NCI-H1105 (cell line): ENCODE measurements around the gene NBAS.
"Not testable (repeated sequence)": the region's sequence is repeated elsewhere in the genome, so short reads cannot be mapped to it uniquely, and the experiment has no call there.

Experiments
- DNase-seq: peaks from one replicate; lab custom pipeline; 2025; lab: John Stamatoyannopoulos, UW

Gene NBAS

GRCh38 chr2:15412309-15412708 lies 148.8 kb downstream of the NBAS start:
- no peak for DNase-seq

- no peak for DNase-seq
These were observed 150.2 kb downstream of the NBAS start for GRCh38 chr2:15410884-15411283.

GRCh38 chr2:15408759-15409158 lies 152.4 kb downstream of the NBAS start:
- DNase-seq = no peak

GRCh38 chr2:15407666-15408065 lies 153.5 kb downstream of the NBAS start:
- no peak for DNase-seq

GRCh38 chr2:15404511-15404910 lies 156.6 kb downstream of the NBAS start:
- not testable (repeated sequence) for DNase-seq

GRCh38 chr2:15400240-15400826 lies 160.8 kb downstream of the NBAS start:
- no peak for DNase-seq

GRCh38 chr2:15399241-15399640 lies 161.9 kb downstream of the NBAS start:
- no peak for DNase-seq

GRCh38 chr2:15391751-15392150 lies 169.4 kb downstream of the NBAS start:
- no peak for DNase-seq

- no peak for DNase-seq
These were observed 171.2 kb downstream of the NBAS start for GRCh38 chr2:15389895-15390294.

- no peak for DNase-seq
These were observed 171.8 kb downstream of the NBAS start for GRCh38 chr2:15389326-15389700.

GRCh38 chr2:15388406-15389325 lies 172.5 kb downstream of the NBAS start:
- DNase-seq = no peak

GRCh38 chr2:15385184-15385583 lies 175.9 kb downstream of the NBAS start:
- DNase-seq = no peak

- DNase-seq = no peak
These were observed 177.3 kb downstream of the NBAS start for GRCh38 chr2:15383695-15384350.

GRCh38 chr2:15378148-15378908 lies 182.8 kb downstream of the NBAS start:
- no peak for DNase-seq

- no peak for DNase-seq
These were observed 183.9 kb downstream of the NBAS start for GRCh38 chr2:15377202-15377601.

GRCh38 chr2:15372019-15372418 lies 189.1 kb downstream of the NBAS start:
- no peak for DNase-seq

GRCh38 chr2:15369129-15369528 lies 192.0 kb downstream of the NBAS start:
- DNase-seq = no peak

- DNase-seq = no peak
These were observed 193.4 kb downstream of the NBAS start for GRCh38 chr2:15367715-15368114.

- DNase-seq = no peak
These were observed 193.9 kb downstream of the NBAS start for GRCh38 chr2:15367205-15367604.

- DNase-seq = no peak
These were observed 195.7 kb downstream of the NBAS start for GRCh38 chr2:15365411-15365810.

- no peak for DNase-seq
These were observed 196.6 kb downstream of the NBAS start for GRCh38 chr2:15364561-15364960.

GRCh38 chr2:15363734-15364133 lies 197.4 kb downstream of the NBAS start:
- DNase-seq = no peak
